ENCODE data around the gene ZFP1.

ZFP1 gene

GRCh38 chr16:75152635-75153034, 4.3 kb downstream of the ZFP1 start:
- intact Hi-C loops (cut with micrococcal nuclease), result no loop called here
- Mint-ChIP-seq H3K27me3 (no peaks in the 10 kb centered on the region), H3K36me3 (ENCODE audit: low read depth) (peaks cover 61% of the 10 kb centered on the region), H3K4me3 (no peak overlapping the region), H3K27ac (no peak overlapping the region), H3K9me3 (peaks cover 33% of the 10 kb centered on the region), H3K4me1 (ENCODE audit: low read depth) (peaks cover 10% of the 10 kb centered on the region)

- Mint-ChIP-seq H3K4me1 (ENCODE audit: low read depth) (no peaks in the 10 kb centered on the region), H3K27ac (no peak overlapping the region), H3K4me3 (no peak overlapping the region), H3K36me3 (ENCODE audit: low read depth) (peaks cover 77% of the 10 kb centered on the region), H3K27me3 (no peaks in the 10 kb centered on the region), H3K9me3 (peaks cover 17% of the 10 kb centered on the region)
- intact Hi-C loops (cut with micrococcal nuclease), result no loop called here
These were observed 12.1 kb downstream of the ZFP1 start for GRCh38 chr16:75160386-75160785.

GRCh38 chr16:75169899-75170405, 21.6 kb downstream of the ZFP1 start:
- H3K27ac Mint-ChIP-seq, result no peak overlapping the region
- no peaks in the 10 kb centered on the region for H3K27me3 Mint-ChIP-seq
- peaks cover 85% of the 10 kb centered on the region for H3K9me3 Mint-ChIP-seq
- no peak overlapping the region for H3K4me3 Mint-ChIP-seq
- intact Hi-C loops (cut with micrococcal nuclease), result no loop called here
- H3K4me1 Mint-ChIP-seq (ENCODE audit: low read depth), result no peaks in the 10 kb centered on the region
- H3K36me3 Mint-ChIP-seq (ENCODE audit: low read depth), result peaks cover 62% of the 10 kb centered on the region

DNA sequence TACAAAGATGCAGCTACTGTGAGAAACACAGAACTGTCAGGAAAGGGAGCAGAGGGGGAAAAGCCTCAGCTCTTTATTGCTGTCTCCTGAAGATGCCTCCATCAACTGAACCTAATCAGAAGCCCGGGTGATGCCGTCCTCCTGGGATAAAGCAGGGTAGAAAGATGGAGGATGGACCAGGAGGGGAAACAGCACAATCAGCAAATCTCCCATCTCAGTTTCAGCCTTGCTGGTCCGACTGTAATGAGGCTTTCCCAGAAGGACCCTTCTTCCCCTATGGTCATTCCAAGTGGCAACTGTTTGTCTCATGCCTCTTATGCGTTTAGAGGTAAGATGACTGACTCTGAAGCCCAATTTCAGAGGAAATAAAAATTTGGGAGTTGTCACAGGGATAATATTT, 24.3 kb downstream of the ZFP1 start:
- H3K27me3 Mint-ChIP-seq, result no peaks in the 10 kb centered on the region
- H3K9me3 Mint-ChIP-seq, result peaks cover 87% of the 10 kb centered on the region
- no peak overlapping the region for H3K27ac Mint-ChIP-seq
- no peaks in the 10 kb centered on the region for H3K4me1 Mint-ChIP-seq (ENCODE audit: low read depth)
- peaks cover 36% of the 10 kb centered on the region for H3K36me3 Mint-ChIP-seq (ENCODE audit: low read depth)
- intact Hi-C loops (cut with micrococcal nuclease), result no loop called here
- H3K4me3 Mint-ChIP-seq, result no peak overlapping the region

DNA sequence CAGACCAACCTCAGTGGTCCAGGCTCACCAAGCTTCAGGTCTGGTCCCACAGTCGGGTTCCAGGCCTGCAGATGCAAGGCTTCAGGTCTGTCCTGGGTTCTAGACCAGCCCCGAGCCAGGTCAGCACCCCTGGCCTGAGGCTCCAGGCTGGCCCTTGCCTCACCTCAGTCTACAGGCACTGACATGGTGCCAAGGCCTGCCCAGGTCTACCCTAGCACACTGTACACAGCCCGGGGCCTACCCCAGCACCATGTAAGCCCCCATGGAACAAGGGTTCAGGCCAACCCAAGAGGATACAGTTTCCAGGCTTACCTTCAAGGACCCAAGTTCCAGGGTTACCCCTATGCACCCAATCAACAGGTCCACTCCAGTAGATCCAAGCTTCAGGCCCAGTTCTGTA, 26.8 kb downstream of the ZFP1 start:
- no peak overlapping the region for H3K4me3 Mint-ChIP-seq
- H3K9me3 Mint-ChIP-seq, result peaks cover 80% of the 10 kb centered on the region
- intact Hi-C loops (cut with micrococcal nuclease), result no loop called here
- H3K4me1 Mint-ChIP-seq (ENCODE audit: low read depth), result no peaks in the 10 kb centered on the region
- H3K36me3 Mint-ChIP-seq (ENCODE audit: low read depth), result peaks cover 11% of the 10 kb centered on the region
- no peaks in the 10 kb centered on the region for H3K27me3 Mint-ChIP-seq
- no peak overlapping the region for H3K27ac Mint-ChIP-seq

DNA sequence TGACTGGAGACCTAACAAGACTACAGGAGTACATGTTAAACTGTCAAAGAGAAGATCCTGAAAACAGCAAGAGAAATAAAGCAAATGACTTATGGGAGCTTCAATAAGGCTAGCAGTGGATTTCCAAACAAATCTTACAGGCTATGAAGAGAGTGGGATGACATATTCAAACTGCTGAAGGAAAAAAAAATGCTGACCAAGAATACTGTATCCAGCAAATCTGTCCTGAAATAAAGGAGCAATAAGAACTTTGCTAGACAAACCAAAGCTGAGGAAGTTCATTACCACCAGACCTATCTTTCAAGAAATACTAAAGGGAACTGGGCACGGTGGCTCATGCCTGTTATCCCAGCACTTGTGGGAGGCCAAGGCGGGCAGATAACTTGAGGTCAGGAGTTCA, 28.6 kb downstream of the ZFP1 start:
- intact Hi-C loops (cut with micrococcal nuclease), result no loop called here
- Mint-ChIP-seq H3K4me1 (ENCODE audit: low read depth) (peaks cover 4% of the 10 kb centered on the region), H3K9me3 (peaks cover 85% of the 10 kb centered on the region)

DNA sequence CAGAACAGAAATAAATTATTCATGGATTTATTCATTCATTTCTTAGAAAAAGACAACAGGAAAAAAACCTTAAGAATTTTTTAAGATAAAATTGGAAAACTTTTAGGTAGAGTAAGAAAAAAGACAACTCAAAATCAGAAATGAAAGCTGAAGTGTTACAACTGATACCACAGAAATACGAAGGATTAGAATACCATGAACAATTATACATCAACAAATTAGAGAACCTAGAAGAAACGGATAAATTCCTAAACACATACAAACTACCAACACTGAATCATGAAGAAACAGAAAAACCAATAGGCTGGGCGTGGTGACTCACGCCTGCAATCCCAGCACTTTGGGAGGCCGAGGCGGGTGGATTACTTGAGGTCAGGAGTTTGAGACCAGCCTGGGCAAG, 30.9 kb downstream of the ZFP1 start:
- peaks cover 17% of the 10 kb centered on the region for H3K27me3 Mint-ChIP-seq
- peaks cover 5% of the 10 kb centered on the region for H3K4me1 Mint-ChIP-seq (ENCODE audit: low read depth)
- peaks cover 65% of the 10 kb centered on the region for H3K9me3 Mint-ChIP-seq
- no peaks in the 10 kb centered on the region for H3K36me3 Mint-ChIP-seq (ENCODE audit: low read depth)
- no peak overlapping the region for H3K4me3 Mint-ChIP-seq
- intact Hi-C loops (cut with micrococcal nuclease), result no loop called here
- H3K27ac Mint-ChIP-seq, result no peak overlapping the region

More for the DNA sequence above, 28.6 kb downstream of the ZFP1 start:
- Mint-ChIP-seq H3K36me3 (ENCODE audit: low read depth) (peaks cover 6% of the 10 kb centered on the region), H3K27ac (no peak overlapping the region), H3K27me3 (peaks cover 4% of the 10 kb centered on the region), H3K4me3 (no peak overlapping the region)

- H3K36me3 Mint-ChIP-seq (ENCODE audit: low read depth), result no peaks in the 10 kb centered on the region
- H3K4me1 Mint-ChIP-seq (ENCODE audit: low read depth), result peaks cover 5% of the 10 kb centered on the region
- H3K4me3 Mint-ChIP-seq, result no peak overlapping the region
- H3K9me3 Mint-ChIP-seq, result peaks cover 47% of the 10 kb centered on the region
- intact Hi-C loops (cut with micrococcal nuclease), result no loop called here
- H3K27me3 Mint-ChIP-seq, result peaks cover 29% of the 10 kb centered on the region
- no peak overlapping the region for H3K27ac Mint-ChIP-seq
These were observed 33.3 kb downstream of the ZFP1 start for GRCh38 chr16:75181630-75182029.

GRCh38 chr16:75188832-75189477, 40.6 kb downstream of the ZFP1 start:
- intact Hi-C loops (cut with micrococcal nuclease), result no loop called here
- Mint-ChIP-seq H3K4me3 (no peak overlapping the region), H3K36me3 (ENCODE audit: low read depth) (no peaks in the 10 kb centered on the region), H3K27ac (no peak overlapping the region), H3K9me3 (peaks cover 7% of the 10 kb centered on the region), H3K4me1 (ENCODE audit: low read depth) (no peaks in the 10 kb centered on the region), H3K27me3 (peaks cover 63% of the 10 kb centered on the region)

DNA sequence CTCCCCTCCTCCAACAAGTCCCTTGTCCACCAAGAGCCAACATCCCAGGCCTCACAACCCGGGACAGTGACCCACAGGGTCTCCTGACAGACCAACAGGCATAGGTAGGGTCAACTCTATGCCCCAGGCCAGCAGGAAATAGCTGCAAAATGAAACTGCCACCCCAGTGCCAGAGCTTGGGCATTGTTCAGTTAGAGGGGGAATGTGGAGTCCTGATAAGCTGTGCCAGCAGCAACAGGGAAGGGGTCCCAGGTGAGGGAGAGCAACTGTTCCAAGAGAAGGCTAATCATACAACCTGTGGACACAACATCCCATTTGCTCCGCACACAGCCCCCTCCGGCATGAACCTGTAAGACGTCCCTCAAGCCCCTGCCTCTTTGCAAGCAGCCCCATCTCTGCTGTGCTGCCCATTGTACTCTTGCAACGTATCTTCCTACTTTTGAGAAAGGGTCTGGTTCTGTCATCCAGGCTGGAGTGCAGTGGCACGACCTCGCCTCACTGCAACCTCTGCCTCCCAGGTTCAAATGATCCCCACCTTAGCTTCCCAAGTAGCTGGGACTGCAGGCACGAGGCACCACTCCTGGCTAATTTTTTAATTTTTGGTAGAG, 41.4 kb downstream of the ZFP1 start:
- no peak overlapping the region for H3K4me3 Mint-ChIP-seq
- peaks cover 7% of the 10 kb centered on the region for H3K9me3 Mint-ChIP-seq
- no peaks in the 10 kb centered on the region for H3K36me3 Mint-ChIP-seq (ENCODE audit: low read depth)
- intact Hi-C loops (cut with micrococcal nuclease), result no loop called here
- H3K4me1 Mint-ChIP-seq (ENCODE audit: low read depth), result no peaks in the 10 kb centered on the region
- H3K27me3 Mint-ChIP-seq, result peaks cover 68% of the 10 kb centered on the region
- no peak overlapping the region for H3K27ac Mint-ChIP-seq

DNA sequence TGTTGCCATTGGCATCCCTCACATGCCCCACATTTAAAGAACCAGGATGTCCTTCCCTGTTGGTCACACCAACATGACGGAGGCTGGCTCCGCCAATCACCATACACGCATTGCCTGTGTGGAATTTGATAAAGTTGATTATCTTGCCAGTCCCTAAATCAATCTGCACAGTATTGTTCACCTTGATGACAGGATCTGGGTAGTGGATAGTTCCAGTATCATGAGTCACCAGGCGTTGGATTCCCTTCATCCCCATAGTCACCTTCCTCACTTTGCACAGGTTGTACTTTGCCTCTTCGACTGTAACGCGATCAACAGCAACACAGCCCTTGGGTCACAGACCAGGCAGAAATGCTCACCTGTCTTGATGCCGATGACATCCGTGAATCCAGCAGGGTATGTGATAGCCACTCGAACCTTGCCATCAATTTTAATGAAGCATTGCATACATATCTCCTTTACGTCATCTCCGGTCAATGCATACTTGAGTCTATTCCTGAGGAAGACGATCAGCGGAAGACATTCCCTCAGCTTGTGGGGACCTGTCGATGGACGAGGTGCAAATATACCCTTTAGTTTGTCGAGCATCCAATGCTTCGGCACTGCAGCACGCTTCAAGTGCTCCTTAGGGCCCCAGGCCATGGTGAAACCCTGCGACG, 44.4 kb downstream of the ZFP1 start:
- Mint-ChIP-seq H3K4me3 (no peak overlapping the region), H3K27me3 (peaks cover 82% of the 10 kb centered on the region), H3K4me1 (ENCODE audit: low read depth) (no peaks in the 10 kb centered on the region), H3K9me3 (no peaks in the 10 kb centered on the region), H3K36me3 (ENCODE audit: low read depth) (no peaks in the 10 kb centered on the region), H3K27ac (no peak overlapping the region)
- intact Hi-C loops (cut with micrococcal nuclease), result no loop called here

DNA sequence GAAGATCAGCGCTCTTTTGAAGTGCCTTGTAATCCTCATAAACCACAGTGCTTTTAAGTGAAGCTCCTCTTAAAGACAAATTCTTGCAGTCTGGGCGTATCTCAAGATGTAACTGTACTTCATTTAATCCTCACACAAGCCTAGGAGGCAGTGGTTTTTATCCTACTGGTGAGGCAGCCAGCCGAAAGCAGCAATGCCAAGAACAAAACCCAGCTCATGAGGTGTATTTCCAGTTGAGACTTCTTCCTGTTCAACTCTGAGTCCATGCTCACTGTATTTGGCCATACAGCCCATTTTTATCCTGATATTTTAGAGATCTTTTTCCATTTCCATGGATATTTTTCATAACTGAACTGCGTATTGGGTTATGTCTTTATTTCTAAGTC, 44.9 kb downstream of the ZFP1 start:
- no peak overlapping the region for H3K4me3 Mint-ChIP-seq
- no peaks in the 10 kb centered on the region for H3K9me3 Mint-ChIP-seq
- no peak overlapping the region for H3K27ac Mint-ChIP-seq
- H3K27me3 Mint-ChIP-seq, result peaks cover 85% of the 10 kb centered on the region
- H3K36me3 Mint-ChIP-seq (ENCODE audit: low read depth), result no peaks in the 10 kb centered on the region
- no peaks in the 10 kb centered on the region for H3K4me1 Mint-ChIP-seq (ENCODE audit: low read depth)
- intact Hi-C loops (cut with micrococcal nuclease), result no loop called here

GRCh38 chr16:75193730-75194444, 45.6 kb downstream of the ZFP1 start:
- Mint-ChIP-seq H3K36me3 (ENCODE audit: low read depth) (no peaks in the 10 kb centered on the region), H3K9me3 (no peaks in the 10 kb centered on the region), H3K4me1 (ENCODE audit: low read depth) (no peaks in the 10 kb centered on the region), H3K27me3 (peaks cover 84% of the 10 kb centered on the region), H3K27ac (no peak overlapping the region), H3K4me3 (no peak overlapping the region)
- intact Hi-C loops (cut with micrococcal nuclease), result no loop called here
